Muscle of leg (tissue), 11 donors: Measurements from ENCODE around the gene SEC16A. TPM values are rescaled to one million over a fixed set of nuclear protein-coding genes. Genes with fewer than 3 reads are reported as not detected.
A peak's percentile ranks its signal among the peaks of the same experiment; 100 is the strongest.

Experiments used
- DNase-seq: peaks from one replicate; pipeline ENCODE4 v3.0.0; 2013
- H3K27ac ChIP-seq: one replicate; pipeline ENCODE4 v1.5.1; 2013; ENCODE audit warnings: mild to moderate bottlenecking, low read length, control low read depth
- H3K27me3 ChIP-seq: one replicate; pipeline ENCODE4 v1.6.1; 2013; ENCODE audit warnings: low read length; ENCODE audit not compliant: control insufficient read depth, insufficient read depth
- H3K36me3 ChIP-seq: one replicate; pipeline ENCODE4 v1.6.1; 2013; ENCODE audit warnings: low read length; ENCODE audit not compliant: control insufficient read depth, insufficient read depth
- H3K4me1 ChIP-seq: one replicate; pipeline ENCODE4 v1.6.1; 2013; ENCODE audit warnings: low read length; ENCODE audit not compliant: control insufficient read depth, insufficient read depth
- H3K4me3 ChIP-seq: one replicate; pipeline ENCODE4 v1.5.1; 2013; ENCODE audit warnings: low read length, control low read depth
- H3K9me3 ChIP-seq: replicated peaks from 2 replicates; pipeline ENCODE4 v1.6.1; 2013; ENCODE audit warnings: low read depth, low read length; ENCODE audit not compliant: control insufficient read depth
- WGBS: methylation state at CpG from one replicate; pipeline ENCODE4 v1.1.5; 2013; ENCODE audit warnings: missing lambda C conversion rate; ENCODE audit not compliant: insufficient coverage; 5-methylcytosine and 5-hydroxymethylcytosine counted together
- polyA plus RNA-seq, 8 donors: library from polyadenylated mRNA; unstranded; fragments of 120-200 nt; gene quantifications; one replicate each; pipeline versions ENCODE4 v1.2.1 to v1.2.3, GENCODE V29; 2013; ENCODE audit warnings: inconsistent platforms in 1 of 8, low replicate concordance in 1 of 8; ENCODE audit not compliant: insufficient read length in 8 of 8, insufficient read depth in 1 of 8
- total RNA-seq: library from RNA; stranded (reverse); fragments of 120-200 nt; gene quantifications from one replicate; pipeline ENCODE4 v1.2.4, GENCODE V29; 2013

The SEC16A gene
- total and polyA plus RNA-seq, 9 donors: 17.9 to 52.7 (median 37.0) TPM

GRCh38 chr9:136422876-136423275, 60.0 kb downstream of the SEC16A start:
- no peaks in the 10 kb centered on the region for H3K4me1 ChIP-seq

GRCh38 chr9:136421791-136422190, 61.0 kb downstream of the SEC16A start:
- 94% methylated on average over 18 of the region's 21 CpGs for WGBS

More at GRCh38 chr9:136422876-136423275, 60.0 kb downstream of the SEC16A start:
- no peak for DNase-seq
- 91% methylated on average over 26 of the region's 26 CpGs for WGBS
- Histone ChIP-seq H3K36me3 (peaks cover 67% of the 10 kb centered on the region), H3K27me3 (no peaks in the 10 kb centered on the region), H3K9me3 (no peaks in the 10 kb centered on the region), H3K27ac (no peak overlapping the region), H3K4me3 (no peak overlapping the region)

DNA sequence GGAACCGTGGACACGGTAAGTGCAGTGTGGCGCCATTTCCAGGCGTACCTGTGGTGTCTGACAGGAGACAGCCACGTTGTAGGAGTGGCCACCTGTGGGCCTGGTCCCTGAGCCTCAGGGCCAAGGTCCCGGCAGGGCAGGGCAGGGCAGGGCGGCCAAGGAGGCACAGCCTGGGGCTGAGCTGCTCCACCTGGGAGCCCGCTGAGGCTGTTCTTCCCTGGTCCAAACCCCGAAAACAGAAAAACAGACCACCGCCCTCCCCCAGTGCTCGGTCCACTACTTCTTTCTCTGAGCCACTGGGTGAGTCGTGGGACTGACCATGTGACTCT, 63.8 kb downstream of the SEC16A start:
- H3K4me1 ChIP-seq: no peaks in the 10 kb centered on the region
- 92% methylated on average over 9 of the region's 12 CpGs for WGBS

More at GRCh38 chr9:136421791-136422190, 61.0 kb downstream of the SEC16A start:
- peaks cover 75% of the 10 kb centered on the region for H3K36me3 ChIP-seq
- no peaks in the 10 kb centered on the region for H3K9me3 ChIP-seq
- H3K4me3 ChIP-seq: no peak overlapping the region
- no peak for DNase-seq
- no peaks in the 10 kb centered on the region for H3K27me3 ChIP-seq
- no peaks in the 10 kb centered on the region for H3K4me1 ChIP-seq
- no peak overlapping the region for H3K27ac ChIP-seq

DNA sequence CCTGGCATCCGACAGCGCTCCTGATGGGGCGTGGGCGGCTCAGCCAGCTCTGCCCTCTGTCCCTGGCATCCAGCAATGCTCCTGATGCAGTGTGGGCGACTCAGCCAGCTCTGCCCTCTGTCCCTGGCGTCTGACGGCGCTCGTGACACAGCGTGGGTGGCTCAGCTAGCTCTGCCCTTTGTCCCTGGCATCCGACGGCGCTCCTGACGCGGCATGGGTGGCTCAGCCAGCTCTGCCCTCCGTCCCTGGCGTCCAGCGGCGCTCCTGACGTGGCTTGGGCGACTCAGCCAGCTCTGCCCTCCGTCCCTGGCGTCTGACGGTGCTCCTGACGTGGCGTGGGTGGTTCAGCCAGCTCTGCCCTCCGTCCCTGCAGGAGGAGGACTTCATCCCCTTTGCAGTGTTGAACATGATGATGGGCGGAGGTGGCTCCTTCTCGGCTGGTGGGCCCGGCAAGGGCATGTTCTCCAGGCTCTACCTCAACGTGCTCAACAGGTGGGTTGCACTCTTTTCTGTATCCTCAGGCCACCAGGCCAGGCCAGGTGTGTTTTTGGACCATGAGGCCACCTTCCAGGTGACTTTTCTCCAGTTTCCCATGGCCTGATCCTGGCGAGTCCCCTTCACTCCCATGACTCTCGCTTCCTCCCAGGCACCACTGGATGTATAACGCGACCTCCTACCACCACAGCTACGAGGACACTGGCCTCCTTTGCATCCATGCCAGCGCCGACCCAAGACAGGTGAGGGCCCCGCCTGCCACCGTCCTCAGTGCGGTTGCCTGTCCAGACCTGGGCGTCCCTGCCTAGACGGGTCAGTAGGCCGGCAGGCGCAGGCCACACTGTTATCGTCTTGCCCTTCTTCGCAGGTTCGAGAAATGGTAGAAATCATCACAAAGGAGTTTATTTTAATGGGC, 64.4 kb downstream of the SEC16A start:
- Histone ChIP-seq H3K36me3 (peaks cover 88% of the 10 kb centered on the region), H3K27ac (no peak overlapping the region), H3K4me1 (no peaks in the 10 kb centered on the region), H3K9me3 (no peaks in the 10 kb centered on the region), H3K4me3 (no peak overlapping the region), H3K27me3 (no peaks in the 10 kb centered on the region)
- 95% methylated on average over 45 of the region's 48 CpGs for WGBS
- DNase-seq: no peak

More for the DNA sequence above, 63.8 kb downstream of the SEC16A start:
- no peaks in the 10 kb centered on the region for H3K27me3 ChIP-seq
- peaks cover 87% of the 10 kb centered on the region for H3K36me3 ChIP-seq
- no peak overlapping the region for H3K27ac ChIP-seq
- DNase-seq: no peak
- no peak overlapping the region for H3K4me3 ChIP-seq
- no peaks in the 10 kb centered on the region for H3K9me3 ChIP-seq

GRCh38 chr9:136416914-136417313, 65.9 kb downstream of the SEC16A start:
- WGBS: 92% methylated on average over 19 of the region's 19 CpGs
- H3K4me3 ChIP-seq: no peak overlapping the region
- peaks cover 81% of the 10 kb centered on the region for H3K36me3 ChIP-seq
- no peak for DNase-seq
- peaks cover under 1% of the 10 kb centered on the region for H3K4me1 ChIP-seq
- no peaks in the 10 kb centered on the region for H3K9me3 ChIP-seq
- no peaks in the 10 kb centered on the region for H3K27me3 ChIP-seq
- H3K27ac ChIP-seq: no peak overlapping the region

GRCh38 chr9:136416427-136416826, 66.4 kb downstream of the SEC16A start:
- Histone ChIP-seq H3K4me3 (no peak overlapping the region), H3K27ac (no peak overlapping the region)
- WGBS: 80% methylated on average over 1 of the region's 8 CpGs

GRCh38 chr9:136412962-136413361, 69.9 kb downstream of the SEC16A start:
- peaks cover 56% of the 10 kb centered on the region for H3K36me3 ChIP-seq
- H3K4me3 ChIP-seq: no peak overlapping the region
- no peaks in the 10 kb centered on the region for H3K9me3 ChIP-seq
- H3K4me1 ChIP-seq: peaks cover 23% of the 10 kb centered on the region
- H3K27ac ChIP-seq: no peak overlapping the region
- peak; percentile 26 for DNase-seq
- no peaks in the 10 kb centered on the region for H3K27me3 ChIP-seq
- WGBS: 53% methylated on average over 9 of the region's 9 CpGs

More at GRCh38 chr9:136416427-136416826, 66.4 kb downstream of the SEC16A start:
- Histone ChIP-seq H3K27me3 (no peaks in the 10 kb centered on the region), H3K9me3 (no peaks in the 10 kb centered on the region), H3K36me3 (peaks cover 82% of the 10 kb centered on the region), H3K4me1 (peaks cover 6% of the 10 kb centered on the region)
- DNase-seq: no peak

GRCh38 chr9:136411378-136411777, 71.5 kb downstream of the SEC16A start:
- Histone ChIP-seq H3K4me1 (peaks cover 23% of the 10 kb centered on the region), H3K27me3 (no peaks in the 10 kb centered on the region), H3K4me3 (peak overlapping the region; percentile 99), H3K9me3 (no peaks in the 10 kb centered on the region), H3K27ac (no peak overlapping the region), H3K36me3 (peaks cover 55% of the 10 kb centered on the region)
- 57% methylated on average over 4 of the region's 4 CpGs for WGBS
- no peak for DNase-seq

GRCh38 chr9:136410500-136411287, 72.1 kb downstream of the SEC16A start, which contains the start of the genes ENTR1 and PMPCA:
Gene ENTR1 (minus strand): TSS chr9:136410614. CDS start chr9:136410397, 217 bp downstream.
Gene PMPCA (plus strand): TSS chr9:136410658. CDS start chr9:136410669, 11 bp downstream.
- H3K4me3 ChIP-seq: peak within 1 kb of the TSS; percentile 99
- peak; percentile 95 for DNase-seq

More at GRCh38 chr9:136410500-136411287, 72.1 kb downstream of the SEC16A start, which contains the start of the genes ENTR1 and PMPCA:
- WGBS: under 1% methylated on average over 76 of the region's 83 CpGs
- H3K27ac ChIP-seq: peak within 1 kb of the TSS; percentile 78
- peaks cover 23% of the 10 kb centered on the region for H3K4me1 ChIP-seq
- H3K36me3 ChIP-seq: peaks cover 49% of the 10 kb centered on the region
- H3K27me3 ChIP-seq: no peaks in the 10 kb centered on the region
- no peaks in the 10 kb centered on the region for H3K9me3 ChIP-seq
